Skeletal muscle satellite cell (primary cell): ENCODE measurements around the gene ASTN2.

Source experiments
- H3K27me3 ChIP-seq: 2 replicates; pipeline ENCODE4 v1.7.0; 2013; ENCODE audit warnings: low read length; ENCODE audit not compliant: control insufficient read depth, insufficient read depth
- H3K36me3 ChIP-seq: 2 replicates; pipeline ENCODE4 v1.7.0; 2013; ENCODE audit warnings: mild to moderate bottlenecking, control low read depth, low read length; ENCODE audit not compliant: insufficient read depth
- H3K4me1 ChIP-seq: 2 replicates; pipeline ENCODE4 v1.7.0; 2013; ENCODE audit warnings: low read length; ENCODE audit not compliant: control insufficient read depth, insufficient read depth
- H3K4me2 ChIP-seq: 2 replicates; pipeline ENCODE4 v1.7.0; 2013; ENCODE audit warnings: mild to moderate bottlenecking, low read length
- H3K4me3 ChIP-seq: 2 replicates; pipeline ENCODE4 v1.7.0; 2013; ENCODE audit warnings: low read length
- H3K9ac ChIP-seq: 2 replicates; pipeline ENCODE4 v1.7.0; 2013; ENCODE audit warnings: mild to moderate bottlenecking, low read depth, low read length, moderate library complexity
- H3K9me3 ChIP-seq: replicated peaks from 2 replicates; pipeline ENCODE4 v1.7.0; 2013; ENCODE audit warnings: mild to moderate bottlenecking, control low read depth, low read length

Gene ASTN2

GRCh38 chr9:117063721-117064471, 351.0 kb downstream of the ASTN2 start:
- H3K36me3 ChIP-seq: no peaks in the 10 kb centered on the region
- no peak overlapping the region for H3K4me3 ChIP-seq
- no peaks in the 10 kb centered on the region for H3K4me1 ChIP-seq
- no peaks in the 10 kb centered on the region for H3K27me3 ChIP-seq
- H3K9ac ChIP-seq: no peak overlapping the region
- no peak overlapping the region for H3K4me2 ChIP-seq
- no peaks in the 10 kb centered on the region for H3K9me3 ChIP-seq

DNA sequence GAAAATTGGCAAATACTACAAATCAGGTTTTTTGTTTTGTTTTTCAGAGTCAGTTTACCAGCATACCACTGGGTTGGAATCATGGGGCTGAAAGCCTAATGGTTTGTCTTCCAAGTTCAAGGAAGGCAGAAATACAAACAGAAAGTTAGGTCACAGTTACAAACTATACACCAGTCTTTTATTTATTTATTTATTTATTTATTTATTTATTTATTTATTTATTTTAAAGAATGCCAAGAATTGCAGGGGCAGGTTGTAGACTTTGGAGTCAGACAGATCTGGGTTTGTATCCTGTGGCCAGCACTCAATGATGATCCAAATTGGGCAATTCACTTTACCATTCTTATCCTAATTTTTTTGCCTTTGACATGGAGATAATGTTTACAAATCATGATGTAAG, 353.9 kb downstream of the ASTN2 start:
- H3K9me3 ChIP-seq: no peaks in the 10 kb centered on the region
- no peak overlapping the region for H3K9ac ChIP-seq
- H3K36me3 ChIP-seq: no peaks in the 10 kb centered on the region
- no peaks in the 10 kb centered on the region for H3K4me1 ChIP-seq
- H3K4me2 ChIP-seq: no peak overlapping the region
- H3K4me3 ChIP-seq: no peak overlapping the region
- no peaks in the 10 kb centered on the region for H3K27me3 ChIP-seq

GRCh38 chr9:117050007-117050406, 364.9 kb downstream of the ASTN2 start:
- Histone ChIP-seq H3K36me3 (no peaks in the 10 kb centered on the region), H3K9me3 (no peaks in the 10 kb centered on the region), H3K27me3 (no peaks in the 10 kb centered on the region), H3K4me3 (no peak overlapping the region), H3K4me2 (no peak overlapping the region), H3K9ac (no peak overlapping the region), H3K4me1 (no peaks in the 10 kb centered on the region)

GRCh38 chr9:117046666-117047327, 368.1 kb downstream of the ASTN2 start:
- Histone ChIP-seq H3K9ac (no peak overlapping the region), H3K4me3 (no peak overlapping the region), H3K4me1 (no peaks in the 10 kb centered on the region), H3K9me3 (no peaks in the 10 kb centered on the region), H3K36me3 (no peaks in the 10 kb centered on the region), H3K4me2 (no peak overlapping the region), H3K27me3 (no peaks in the 10 kb centered on the region)

DNA sequence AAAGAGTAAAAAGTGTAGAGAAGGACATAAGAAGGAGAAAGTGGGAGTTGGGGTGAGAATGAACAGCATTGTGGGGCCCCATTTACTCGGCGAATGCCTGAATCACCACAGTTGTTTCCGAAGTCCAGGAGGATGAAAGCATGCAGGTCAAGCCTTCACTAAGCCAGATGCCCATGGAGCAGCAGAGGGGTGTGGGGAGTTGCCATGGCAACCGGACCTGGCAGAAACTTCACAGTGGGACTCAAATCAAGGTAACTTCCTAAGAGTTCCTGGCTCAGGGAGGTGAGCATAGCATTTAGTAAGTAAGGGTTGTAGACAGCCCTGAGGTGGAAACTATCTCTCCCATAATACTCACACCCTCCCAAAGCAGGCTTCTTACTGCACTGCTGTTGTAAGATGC, 370.6 kb downstream of the ASTN2 start:
- H3K9ac ChIP-seq: no peak overlapping the region
- H3K9me3 ChIP-seq: no peaks in the 10 kb centered on the region
- no peak overlapping the region for H3K4me2 ChIP-seq
- no peak overlapping the region for H3K4me3 ChIP-seq
- H3K36me3 ChIP-seq: no peaks in the 10 kb centered on the region
- no peaks in the 10 kb centered on the region for H3K27me3 ChIP-seq
- H3K4me1 ChIP-seq: no peaks in the 10 kb centered on the region

- Histone ChIP-seq H3K4me1 (no peaks in the 10 kb centered on the region), H3K36me3 (no peaks in the 10 kb centered on the region), H3K9me3 (no peaks in the 10 kb centered on the region), H3K4me3 (no peak overlapping the region), H3K9ac (no peak overlapping the region), H3K27me3 (no peaks in the 10 kb centered on the region), H3K4me2 (no peak overlapping the region)
Observed at GRCh38 chr9:117043159-117043558, 371.7 kb downstream of the ASTN2 start.

DNA sequence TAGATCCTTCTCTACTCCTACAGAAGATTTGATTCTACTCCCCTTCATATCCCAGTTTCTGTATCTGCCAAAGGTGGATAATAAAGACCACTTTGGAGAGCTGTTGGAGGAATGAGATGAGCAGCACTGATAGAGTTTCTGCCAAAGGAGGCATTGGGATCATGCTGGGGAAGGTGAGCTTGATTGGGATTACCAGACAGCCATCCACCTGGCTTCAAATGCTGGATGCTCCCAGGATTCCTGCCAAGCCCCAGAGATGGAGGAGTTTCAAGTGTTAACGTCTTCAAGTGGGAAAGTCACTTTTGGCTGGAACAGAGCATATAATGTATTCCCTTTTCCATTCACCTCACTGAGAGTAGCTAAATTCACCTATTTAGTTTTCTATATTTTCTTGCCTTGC, 379.3 kb downstream of the ASTN2 start:
- Histone ChIP-seq H3K4me2 (no peak overlapping the region), H3K27me3 (no peaks in the 10 kb centered on the region), H3K4me3 (no peak overlapping the region), H3K4me1 (no peaks in the 10 kb centered on the region), H3K9ac (no peak overlapping the region), H3K9me3 (no peaks in the 10 kb centered on the region), H3K36me3 (no peaks in the 10 kb centered on the region)

DNA sequence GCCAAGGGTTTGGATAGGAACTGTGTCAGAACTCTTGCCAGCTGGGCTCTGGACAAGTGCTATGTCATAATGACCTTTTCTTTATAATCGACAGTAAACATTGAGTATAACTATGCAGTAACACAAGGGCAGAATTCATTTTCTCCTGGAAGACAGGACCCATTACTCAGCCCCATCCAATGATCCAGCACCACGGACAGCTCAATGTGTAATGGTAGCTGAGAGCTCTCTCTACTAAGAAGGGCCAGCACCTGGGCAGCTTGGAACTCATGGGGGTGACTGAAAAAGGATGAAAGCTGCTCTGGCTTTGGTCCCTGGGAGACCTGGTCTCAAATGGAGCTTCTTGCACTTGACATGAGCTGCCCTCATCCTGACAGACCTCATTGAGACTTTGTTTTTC, 380.0 kb downstream of the ASTN2 start:
- no peaks in the 10 kb centered on the region for H3K27me3 ChIP-seq
- H3K4me2 ChIP-seq: no peak overlapping the region
- no peaks in the 10 kb centered on the region for H3K36me3 ChIP-seq
- no peak overlapping the region for H3K9ac ChIP-seq
- no peak overlapping the region for H3K4me3 ChIP-seq
- no peaks in the 10 kb centered on the region for H3K4me1 ChIP-seq
- no peaks in the 10 kb centered on the region for H3K9me3 ChIP-seq

DNA sequence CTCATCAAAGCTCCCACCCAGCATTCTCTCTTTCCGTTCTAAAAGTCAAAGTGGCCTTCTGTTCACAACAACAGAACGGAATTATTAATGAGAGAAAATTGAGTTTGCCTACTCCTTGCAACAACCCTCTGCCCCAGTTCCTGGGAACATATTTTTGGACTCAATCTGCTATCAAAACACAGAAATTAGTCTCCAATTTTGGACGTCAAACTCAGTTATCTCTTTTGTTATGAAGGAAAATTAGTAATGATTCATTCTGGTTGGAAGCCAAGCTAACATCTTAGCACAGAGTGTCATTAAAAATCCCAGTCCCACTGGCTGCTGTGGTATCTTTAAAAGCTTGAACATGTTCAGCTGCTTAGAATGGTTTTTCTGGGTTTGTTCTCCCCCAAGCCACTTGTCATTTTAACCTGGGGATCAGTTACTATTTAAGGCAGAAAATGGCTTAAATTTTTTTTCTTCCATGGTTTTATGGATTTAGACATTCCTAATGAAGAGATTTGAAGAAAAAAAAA, 384.5 kb downstream of the ASTN2 start:
- H3K36me3 ChIP-seq: no peaks in the 10 kb centered on the region
- no peaks in the 10 kb centered on the region for H3K4me1 ChIP-seq
- H3K4me2 ChIP-seq: no peak overlapping the region
- H3K9me3 ChIP-seq: no peaks in the 10 kb centered on the region
- H3K27me3 ChIP-seq: no peaks in the 10 kb centered on the region
- no peak overlapping the region for H3K4me3 ChIP-seq
- H3K9ac ChIP-seq: no peak overlapping the region

DNA sequence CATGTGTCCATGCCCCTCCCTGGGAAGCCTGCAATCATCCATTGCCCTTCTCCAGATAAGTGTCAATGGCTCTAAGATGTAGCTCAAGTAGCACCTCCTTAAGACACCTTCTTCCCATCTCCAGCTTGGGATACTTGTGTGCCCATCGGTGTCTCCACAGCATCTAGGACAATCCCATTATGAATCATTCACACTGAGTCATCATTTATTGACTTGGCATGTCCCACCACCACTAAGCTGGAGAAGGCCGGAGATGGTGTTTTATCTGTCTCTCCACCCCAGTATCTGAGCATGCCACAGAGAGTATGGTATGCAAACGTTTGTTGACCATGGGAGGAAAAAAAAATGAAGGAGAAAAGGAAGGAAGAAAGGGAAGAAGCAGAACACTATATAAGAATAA, 385.5 kb downstream of the ASTN2 start:
- H3K4me1 ChIP-seq: no peaks in the 10 kb centered on the region
- H3K4me2 ChIP-seq: no peak overlapping the region
- no peaks in the 10 kb centered on the region for H3K36me3 ChIP-seq
- no peaks in the 10 kb centered on the region for H3K9me3 ChIP-seq
- no peaks in the 10 kb centered on the region for H3K27me3 ChIP-seq
- no peak overlapping the region for H3K9ac ChIP-seq
- H3K4me3 ChIP-seq: no peak overlapping the region

- Histone ChIP-seq H3K4me1 (no peaks in the 10 kb centered on the region), H3K4me2 (no peak overlapping the region), H3K4me3 (no peak overlapping the region), H3K9me3 (no peaks in the 10 kb centered on the region), H3K36me3 (no peaks in the 10 kb centered on the region), H3K9ac (no peak overlapping the region), H3K27me3 (no peaks in the 10 kb centered on the region)
Observed at GRCh38 chr9:117028103-117028858, 386.6 kb downstream of the ASTN2 start.
